Measurements from ENCODE around the gene MEI1. TPM values are rescaled to one million over a fixed set of nuclear protein-coding genes. Genes with fewer than 3 reads are reported as not detected.
A peak's percentile ranks its signal among the peaks of the same experiment; 100 is the strongest.

Gene MEI1
- total and polyA plus RNA-seq, 2 of the 4 experiments (the other 2 are of a cell fraction): 0.90 to 2.6 TPM

GRCh38 chr22:41688365-41689211 is 10.7 kb upstream of the MEI1 start, which contains the start of gene SNU13:
Gene SNU13 (minus strand): TSS chr22:41688867. CDS start chr22:41688796, 71 bp downstream.
- H3K9me1 ChIP-seq (ENCODE audit: insufficient read depth, low read length): no peaks in the 10 kb centered on the region; the same call in 1 of the 2 replicates
- H2BK120ac ChIP-seq (ENCODE audit: low read depth, low read length): peak within 1 kb of the TSS; percentile 41; the same call in 1 of the 2 replicates
- peak within 1 kb of the TSS; percentile 100 for H3K23ac ChIP-seq (ENCODE audit: low read depth, low read length)
- H4K5ac ChIP-seq (ENCODE audit: low read depth, low read length): peak within 1 kb of the TSS; percentile 77
- peaks cover 3% of the 10 kb centered on the region; the same call in 1 of the 2 replicates for H3K36me3 ChIP-seq (ENCODE audit: control insufficient read depth, insufficient read depth, low read length)
- H4K20me1 ChIP-seq (ENCODE audit: insufficient read depth, low read length): peaks cover 14% of the 10 kb centered on the region
- no TSS peak for BruUV-seq (replicated peaks)
- H3K4me1 ChIP-seq (ENCODE audit: control insufficient read depth, insufficient read depth, low read length): peaks cover 4% of the 10 kb centered on the region; the same call in 1 of the 2 replicates
- H4K91ac ChIP-seq (ENCODE audit: insufficient read depth, low read depth, low read length): peak within 1 kb of the TSS; percentile 69; the same call in 1 of the 2 replicates
- H3K56ac ChIP-seq (ENCODE audit: extremely low read depth, insufficient read depth, low read length): peak within 1 kb of the TSS; percentile 80
- no peaks in the 10 kb centered on the region for H3K27me3 ChIP-seq (ENCODE audit: control insufficient read depth, insufficient read depth, low read length)
- H2AK5ac ChIP-seq (ENCODE audit: low read depth, low read length): peak within 1 kb of the TSS; percentile 90
- peak within 1 kb of the TSS; percentile 82 for H3K9ac ChIP-seq (ENCODE audit: low read depth, low read length)
- peak within 1 kb of the TSS; percentile 88 for H3K4me3 ChIP-seq (ENCODE audit: insufficient read depth, low read depth, low read length)
- intact Hi-C loops (cut with micrococcal nuclease) (no loop called here), in situ Hi-C loops (cut with MboI; ENCODE audit: low sequenced_read_pairs) (no loop called here), dilution Hi-C loops (cut with HindIII; ENCODE audit: low sequenced_read_pairs, unreplicated experiment) (no loop called here)
- H3K27ac ChIP-seq (ENCODE audit: insufficient read depth, low read length): peak within 1 kb of the TSS; percentile 85
- ChIA-PET CTCF (interaction anchor here (3.8 kb wide), 1 partner anchor 9 kb away, joined by 23 read pairs; no protein-coding TSS in a partner anchor), POLR2A (ENCODE audit: unreplicated experiment) (interaction anchor here (0.7 to 1.1 kb wide), 2 partner anchors 8 to 111 kb away, joined by 3 to 4 read pairs; no protein-coding TSS in a partner anchor)
- DNase-seq (peak; percentile 92), ATAC-seq (ENCODE audit: low read depth) (peak; percentile 94)
- peak within 1 kb of the TSS; percentile 91 for H3K4me2 ChIP-seq (ENCODE audit: low read depth, low read length)
- H4K8ac ChIP-seq (ENCODE audit: low read depth in 2 of 2, low read length in 2 of 2): peak within 1 kb of the TSS; percentile 89 to 93
- no peaks in the 10 kb centered on the region for H3K9me3 ChIP-seq (ENCODE audit: control insufficient read depth, insufficient read depth, low read length)
- peak within 1 kb of the TSS; percentile 78 for H3K4ac ChIP-seq (ENCODE audit: low read depth, low read length)
- peak within 1 kb of the TSS; percentile 90 for H2AFZ ChIP-seq (replicated peaks; ENCODE audit: low read length, poor library complexity)
- H2BK5ac ChIP-seq (ENCODE audit: low read depth, low read length, poor library complexity, severe bottlenecking): peak within 1 kb of the TSS; percentile 67
- no peak within 1 kb of the TSS for H2BK20ac ChIP-seq (ENCODE audit: low read depth, low read length)
- peak within 1 kb of the TSS; percentile 97 for H2AK9ac ChIP-seq (replicated peaks; ENCODE audit: low read depth, low read length, poor library complexity)
- H3K79me1 ChIP-seq (ENCODE audit: low read depth in 1 of 2, low read length in 2 of 2): peaks cover 0 to 23% of the 10 kb centered on the region in 2 experiments; a peak in 2 of 4 replicates
- H3K14ac ChIP-seq (replicated peaks; ENCODE audit: low read depth, low read length): peak within 1 kb of the TSS; percentile 99
- H3K18ac ChIP-seq (ENCODE audit: low read depth, low read length): peak within 1 kb of the TSS; percentile 46; the same call in 1 of the 2 replicates
- 0% methylated on average over 21 of the region's 62 CpGs; no CpG with 5 or more reads in 1 of the 2 experiments for WGBS, 2 experiments (ENCODE audit: extremely low coverage in 2 of 2, insufficient read length in 1 of 2)
- 0 out of 3 replicates have a peak within 1 kb of the TSS, but pooled peaks have one; percentile 9 for H2BK15ac ChIP-seq (ENCODE audit: low read depth, low read length)
- TF ChIP-seq BHLHE40 (IDR thresholded peaks at IDR 0.05; ENCODE audit: low read depth, low read length): peak; percentile 86
- TF ChIP-seq CEBPB (IDR thresholded peaks at IDR 0.05; ENCODE audit: low read depth, low read length): no peak
- TF ChIP-seq MAZ (IDR thresholded peaks at IDR 0.05; ENCODE audit: borderline replicate concordance, low read depth, low read length): peak; percentile 99
- peak; percentile 84 for TF ChIP-seq POLR2A (IDR thresholded peaks at IDR 0.05; ENCODE audit: low read depth, low read length)
- TF ChIP-seq FOS (IDR thresholded peaks at IDR 0.05; ENCODE audit: low read depth, low read length): no peak
- TF ChIP-seq CTCF (conservative IDR thresholded peaks at IDR 0.05; ENCODE audit: low read depth, low read length): peak; percentile 4; the same call in 1 of the 2 replicates
- peak; percentile 54; the same call in 1 of the 2 replicates for TF ChIP-seq MXI1 (IDR thresholded peaks at IDR 0.05; ENCODE audit: borderline replicate concordance, low read depth, low read length)
- TF ChIP-seq MAFK (IDR thresholded peaks at IDR 0.05; ENCODE audit: low read depth, low read length): peak; percentile 77
